HG02759 (cell line): Measurements from ENCODE around the gene CREBBP.
"Not testable (repeated sequence)": the region's sequence is repeated elsewhere in the genome, so short reads cannot be mapped to it uniquely, and the experiment has no call there.

Experiments
- ATAC-seq: cut with Tn5 transposase; IDR thresholded peaks from one replicate; pipeline ENCODE4 v1.9.1; 2021; ENCODE audit warnings: mild to moderate bottlenecking, moderate library complexity; ENCODE audit not compliant: unreplicated experiment

The CREBBP gene

DNA sequence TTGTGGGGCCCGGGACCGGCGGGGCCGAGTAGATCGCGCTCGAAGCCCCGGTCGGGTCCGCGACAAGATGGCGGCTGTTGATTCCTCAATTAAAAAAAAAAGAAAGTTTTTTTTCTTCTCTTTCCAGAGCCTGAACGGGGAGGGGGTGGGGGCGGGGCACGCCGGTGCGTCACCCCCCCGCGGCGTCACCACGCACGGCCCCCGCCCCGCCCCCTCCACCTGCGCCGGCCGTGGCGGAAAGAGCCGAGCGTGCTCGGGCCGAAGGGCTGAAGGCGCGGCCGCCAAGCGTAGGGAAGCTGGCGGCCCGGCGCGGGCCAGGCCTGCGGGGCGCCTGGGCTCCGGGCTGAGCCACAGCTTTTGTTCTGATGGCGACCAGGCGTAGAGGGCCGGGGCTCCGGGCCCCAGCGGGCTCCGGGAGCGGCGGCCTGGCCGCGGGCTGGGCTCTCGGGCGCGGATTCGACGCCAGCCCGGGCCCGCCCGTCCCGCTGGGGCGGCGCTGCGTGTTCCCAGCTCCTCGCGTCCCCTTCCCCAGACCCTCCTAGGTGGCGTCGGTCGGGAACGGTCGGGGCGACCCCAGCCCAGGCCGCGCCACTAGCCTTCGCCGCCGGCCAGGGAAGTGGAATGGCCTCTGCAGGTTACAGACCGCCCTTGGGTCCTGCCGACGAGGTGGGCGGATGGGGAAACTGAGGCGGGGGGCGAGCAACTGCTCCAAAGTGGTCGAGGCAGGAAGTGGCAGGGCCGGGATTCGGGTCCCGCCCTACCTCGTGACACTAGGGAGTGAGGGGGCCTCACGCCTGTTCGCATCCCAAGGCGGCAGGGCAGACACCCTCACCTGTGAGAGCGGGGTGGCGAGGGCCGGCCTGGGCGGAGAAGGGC lies at the start of gene CREBBP:
Gene CREBBP (minus strand): TSS at position 91 of the 876 bp plus-strand sequence. CDS start 797 bp downstream, outside the sequence.
- ATAC-seq, result peak; percentile 82

- ATAC-seq, result not testable (repeated sequence)
Observed at GRCh38 chr16:3927147-3927546, 46.6 kb upstream of the CREBBP start.

DNA sequence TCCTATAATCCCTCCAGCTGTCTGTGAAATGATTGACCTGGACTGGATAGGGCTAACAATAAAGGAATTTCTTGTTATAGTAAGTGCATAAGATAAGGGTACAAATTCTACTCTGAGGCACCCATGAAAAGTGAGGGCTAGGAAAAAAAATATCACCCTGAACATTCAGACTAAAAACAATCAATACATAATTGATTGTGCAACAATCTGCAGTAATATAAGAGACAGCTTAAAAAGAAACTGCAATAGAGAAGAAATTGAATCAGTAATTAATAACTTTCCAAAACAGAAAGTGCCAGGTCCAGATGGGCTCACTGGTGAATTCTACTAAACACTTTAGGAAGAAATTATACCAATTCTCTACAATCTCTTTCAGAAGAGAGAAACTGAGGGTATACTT lies 44.2 kb upstream of the CREBBP start:
- no peak for ATAC-seq

DNA sequence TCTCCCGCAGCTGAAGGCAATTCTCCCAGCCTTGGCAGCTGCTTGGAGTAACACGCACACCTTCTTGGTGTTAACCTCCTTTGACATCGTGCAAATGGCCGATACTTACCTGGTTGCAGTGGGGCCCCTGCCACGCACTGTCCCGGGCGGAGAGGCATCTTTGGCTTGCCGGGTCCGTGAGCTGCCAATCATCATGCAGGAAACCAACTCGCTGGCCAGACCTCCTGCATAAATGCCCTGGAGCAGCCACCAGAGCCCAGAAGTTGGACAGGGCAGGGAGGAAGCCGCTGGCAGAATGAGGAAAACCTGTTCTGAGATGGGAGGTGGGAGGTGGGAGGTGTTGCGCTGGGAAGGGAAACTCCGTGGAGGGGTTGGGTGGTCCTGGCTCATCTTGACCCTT lies 41.7 kb upstream of the CREBBP start:
- ATAC-seq, result no peak

GRCh38 chr16:3920206-3920605 lies 39.7 kb upstream of the CREBBP start:
- ATAC-seq, result no peak

DNA sequence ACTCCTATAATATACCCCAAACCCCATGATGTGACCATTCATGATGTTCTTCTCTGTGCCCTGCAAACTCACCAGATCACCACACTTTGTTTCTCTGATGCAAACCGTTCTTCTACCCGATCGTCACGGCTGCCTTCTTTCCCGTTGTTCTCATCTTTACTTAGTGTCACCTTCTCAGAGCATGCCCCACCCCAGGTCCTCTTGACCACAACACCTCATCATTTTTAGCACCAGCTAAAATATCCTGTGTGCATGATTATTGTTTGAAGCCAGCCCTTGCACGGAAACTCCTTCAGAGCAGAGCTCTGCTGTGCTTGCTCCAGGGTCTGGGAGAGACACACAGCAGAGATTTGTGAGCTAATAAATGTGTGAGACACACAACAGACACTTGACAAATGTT lies 38.9 kb upstream of the CREBBP start:
- no peak for ATAC-seq

GRCh38 chr16:3915426-3916260 lies 35.1 kb upstream of the CREBBP start:
- no peak for ATAC-seq

DNA sequence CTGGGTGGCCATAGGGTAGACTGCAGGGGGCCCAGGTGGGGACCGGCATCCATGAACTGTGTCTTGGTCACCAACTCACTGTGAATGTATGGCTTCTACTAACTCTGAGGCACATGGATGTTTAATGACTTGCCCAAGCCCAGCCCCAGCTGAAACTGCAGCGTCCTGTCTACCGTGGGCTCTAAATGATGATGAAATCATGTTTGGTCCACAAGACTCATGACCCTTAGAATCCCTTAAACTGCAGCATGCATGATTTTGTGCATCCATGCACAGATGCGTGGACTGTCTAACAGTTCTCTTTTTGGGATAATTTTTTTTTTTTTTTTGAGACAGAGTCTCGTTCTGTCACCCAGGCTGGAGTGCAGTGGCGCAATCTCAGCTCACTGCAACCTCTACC lies 32.4 kb upstream of the CREBBP start:
- ATAC-seq, result no peak

- ATAC-seq, result no peak
Observed at GRCh38 chr16:3912373-3912772, 31.9 kb upstream of the CREBBP start.

- not testable (repeated sequence) for ATAC-seq
Observed at GRCh38 chr16:3911741-3912140, 31.2 kb upstream of the CREBBP start.

- no peak for ATAC-seq
Observed at GRCh38 chr16:3909791-3910583, 29.5 kb upstream of the CREBBP start.

DNA sequence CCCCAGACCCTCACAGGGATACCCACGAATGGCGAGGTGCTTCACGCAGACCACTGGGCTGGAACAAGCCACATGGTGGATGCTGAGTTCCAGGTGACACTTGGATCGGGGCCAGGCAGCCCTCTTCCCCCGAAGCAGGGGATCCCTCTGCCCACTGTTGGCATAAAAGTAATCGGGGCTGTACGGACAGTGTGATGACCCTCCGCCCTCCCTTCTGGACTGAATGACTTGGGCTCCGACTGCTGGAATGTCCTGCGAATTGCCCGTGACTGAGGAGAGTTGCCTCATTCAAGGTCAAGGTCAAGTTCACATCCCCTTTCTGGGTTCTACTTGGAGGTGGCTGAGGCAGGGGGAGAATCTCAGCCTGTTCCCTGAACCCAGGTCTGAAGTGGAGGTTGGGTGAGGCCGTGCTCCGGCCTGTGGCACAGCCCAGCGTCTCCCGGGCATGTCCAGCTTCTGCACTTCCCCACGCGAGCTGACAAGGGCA lies 28.5 kb upstream of the CREBBP start:
- ATAC-seq, result no peak

- ATAC-seq, result no peak
Observed at GRCh38 chr16:3907586-3907985, 27.1 kb upstream of the CREBBP start.

- ATAC-seq, result no peak
Observed at GRCh38 chr16:3906363-3906762, 25.9 kb upstream of the CREBBP start.

DNA sequence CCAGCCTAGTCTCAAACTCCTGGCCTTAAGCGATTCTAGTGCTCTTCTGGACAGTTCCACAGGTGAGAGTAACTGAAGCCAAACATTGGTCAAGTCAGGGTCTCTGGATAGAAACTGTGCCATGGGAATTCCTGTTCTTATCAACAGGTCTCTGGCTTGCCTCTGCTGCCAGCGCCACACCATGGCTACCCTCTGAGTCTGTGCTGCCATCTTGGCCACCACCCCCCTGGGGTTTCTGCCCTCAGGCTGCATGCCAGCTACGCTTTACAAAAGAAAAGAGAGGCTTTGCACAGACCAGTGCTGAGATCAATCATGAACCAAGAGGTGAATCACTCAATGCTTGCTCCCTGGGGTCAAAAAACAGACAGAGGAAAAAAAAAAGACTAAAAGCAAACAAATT lies 24.4 kb upstream of the CREBBP start:
- ATAC-seq, result no peak

- ATAC-seq, result no peak
Observed at GRCh38 chr16:3890091-3890490, 9.6 kb upstream of the CREBBP start.

DNA sequence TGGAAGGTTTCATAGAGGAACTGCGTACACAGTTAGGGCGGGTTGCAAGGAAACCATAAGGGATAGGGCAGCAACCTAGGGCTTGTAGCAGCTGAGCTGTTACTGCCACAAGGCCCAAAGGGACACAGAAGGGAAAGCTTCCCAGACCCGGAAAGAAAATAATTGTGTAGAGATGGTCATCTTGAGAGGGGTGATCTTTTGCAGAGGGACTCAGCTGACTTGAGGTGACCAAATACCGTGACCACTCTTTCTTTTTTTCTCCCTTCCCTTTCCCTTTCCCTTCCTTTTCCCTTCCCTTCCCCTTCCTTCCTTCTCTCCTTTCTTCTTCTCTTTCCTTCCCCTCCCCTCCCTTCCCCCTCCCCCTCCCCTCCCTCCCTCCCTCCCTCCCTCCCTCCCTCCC lies 8.5 kb upstream of the CREBBP start:
- no peak for ATAC-seq

DNA sequence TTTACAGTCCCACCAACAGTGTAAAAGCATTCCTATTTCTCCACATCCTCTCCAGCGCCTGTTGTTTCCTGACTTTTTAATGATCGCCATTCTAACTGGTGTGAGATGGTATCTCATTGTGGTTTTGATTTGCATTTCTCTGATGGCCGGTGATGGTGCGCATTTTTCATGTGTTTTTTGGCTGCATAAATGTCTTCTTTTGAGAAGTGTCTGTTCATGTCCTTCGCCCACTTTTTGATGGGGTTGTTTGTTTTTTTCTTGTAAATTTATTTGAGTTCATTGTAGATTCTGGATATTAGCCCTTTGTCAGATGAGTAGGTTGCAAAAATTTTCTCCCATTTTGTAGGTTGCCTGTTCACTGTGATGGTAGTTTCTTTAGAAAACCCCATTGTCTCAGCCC lies 5.5 kb upstream of the CREBBP start:
- not testable (repeated sequence) for ATAC-seq

- no peak for ATAC-seq
Observed at GRCh38 chr16:3884398-3884797, 3.9 kb upstream of the CREBBP start.

DNA sequence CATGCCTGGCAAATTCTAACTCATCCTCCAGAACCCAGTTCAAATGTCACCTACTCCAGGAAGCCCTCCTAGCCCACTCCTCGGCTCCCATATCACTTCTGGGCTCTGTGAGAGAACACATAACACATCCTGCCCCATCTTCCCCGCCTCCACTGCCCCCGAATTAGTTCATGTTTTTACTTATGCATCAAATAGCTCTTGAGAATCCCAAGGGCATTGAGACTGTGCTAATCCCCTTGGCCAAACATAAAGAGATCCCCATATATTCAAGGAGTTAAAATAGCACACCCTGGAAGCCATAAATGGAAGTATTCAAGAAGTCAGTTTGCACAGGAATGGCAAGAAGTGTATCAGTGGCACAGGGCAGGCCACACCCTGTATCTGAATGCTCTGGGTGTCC lies 2.0 kb upstream of the CREBBP start:
- no peak for ATAC-seq

- no peak for ATAC-seq
Observed at GRCh38 chr16:3881499-3881990, 1.0 kb upstream of the CREBBP start.
